ENCODE data around the gene ZNF609. TPM values are rescaled to one million over a fixed set of nuclear protein-coding genes. Genes with fewer than 3 reads are reported as not detected.

The ZNF609 gene
- total RNA-seq, 2 experiments from 2014 or later, result 34.1 TPM

- POLR2A ChIA-PET, result no interaction called here
- CTCF ChIA-PET, result interaction anchor here (1.0 to 2.5 kb wide), 2 partner anchors 9 to 13 kb away, joined by 4 to 20 read pairs; no protein-coding TSS in a partner anchor
Measured at GRCh38 chr15:64717735-64718495, 257.5 kb downstream of the ZNF609 start.

GRCh38 chr15:64720188-64720587 lies 259.8 kb downstream of the ZNF609 start:
- CTCF ChIA-PET, result interaction anchor here (0.5 to 1.3 kb wide), 7 partner anchors 8 to 265 kb away, joined by 3 to 4 read pairs (median 3); no protein-coding TSS in a partner anchor
- POLR2A ChIA-PET, result no interaction called here

GRCh38 chr15:64730151-64730550 lies 269.8 kb downstream of the ZNF609 start:
- ChIA-PET POLR2A (no interaction called here), CTCF (interaction anchor here (0.7 to 3.3 kb wide), 10 partner anchors 13 to 348 kb away, joined by 3 to 53 read pairs (median 6); no protein-coding TSS in a partner anchor)

GRCh38 chr15:64731012-64731804 lies 270.8 kb downstream of the ZNF609 start:
- ChIA-PET CTCF (interaction anchor here (0.6 to 2.2 kb wide), 18 partner anchors 12 to 347 kb away, joined by 3 to 20 read pairs (median 4); no protein-coding TSS in a partner anchor), POLR2A (no interaction called here)

- ChIA-PET CTCF (interaction anchor here (0.6 to 2.2 kb wide), 14 partner anchors 11 to 321 kb away, joined by 3 to 20 read pairs (median 4); no protein-coding TSS in a partner anchor), POLR2A (no interaction called here)
Measured at GRCh38 chr15:64731805-64732151, 271.4 kb downstream of the ZNF609 start.

DNA sequence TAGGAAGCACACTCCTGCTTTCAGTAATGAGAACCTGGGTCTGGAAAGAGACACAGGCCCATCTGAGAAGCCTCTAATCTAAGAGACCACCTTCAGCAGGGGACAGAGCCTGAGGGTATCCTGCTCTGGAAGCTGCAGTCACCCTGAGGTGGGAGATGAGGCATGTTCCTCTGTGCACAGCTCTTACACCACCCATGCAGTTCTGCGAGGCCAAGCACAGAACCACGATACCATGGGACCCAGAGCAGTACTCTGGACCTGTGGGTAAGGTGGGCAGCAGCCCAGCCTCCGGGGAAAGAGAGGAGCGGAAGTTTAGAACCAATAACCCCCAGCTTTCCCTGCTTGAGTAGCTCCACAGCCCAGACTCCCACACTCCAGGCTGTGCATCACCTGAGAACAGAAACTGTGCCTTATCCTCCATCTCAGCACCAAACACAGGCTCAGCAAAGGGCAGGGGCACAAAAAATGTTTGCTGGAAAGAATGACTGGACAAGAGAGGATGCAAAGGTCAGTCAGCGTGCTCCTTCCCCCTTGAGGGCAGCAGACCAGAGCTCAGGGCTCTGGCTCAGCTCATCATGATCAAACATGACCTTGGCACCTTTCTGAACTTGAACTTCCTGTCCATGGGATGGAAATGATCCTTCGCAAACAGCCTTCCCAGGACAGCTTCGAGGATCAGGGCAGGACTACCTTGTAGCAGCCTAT lies 271.9 kb downstream of the ZNF609 start:
- CTCF ChIA-PET, result interaction anchor here (0.8 to 2.2 kb wide), 10 partner anchors 11 to 369 kb away, joined by 3 to 16 read pairs (median 4); no protein-coding TSS in a partner anchor
- POLR2A ChIA-PET, result no interaction called here

Other genes starting within 250 kb of the ZNF609 start
- gene CSNK1G1, start 104.4 kb upstream of the ZNF609 start, total RNA-seq, result 10 to 100 TPM; 21.3 to 21.6 TPM
- 10 to 100 TPM; 93.0 to 99.1 TPM for gene PCLAF, start 79.1 kb upstream of the ZNF609 start, total RNA-seq
- 10 to 100 TPM; 19.0 to 20.5 TPM for gene TRIP4, start 72.7 kb upstream of the ZNF609 start, total RNA-seq